A549 (cell line): ENCODE measurements around the gene KATNAL1.
"Not testable (repeated sequence)": the region's sequence is repeated elsewhere in the genome, so short reads cannot be mapped to it uniquely, and the experiment has no call there.

Experiments
- CEBPB ChIP-seq, 2 experiments: fragments of >200 bp in 1 of 2; sonication (Bioruptor Twin) in 1 of 2; formaldehyde crosslinking in 1 of 2; IDR thresholded peaks; 2 replicates each; pipeline ENCODE4 v1.6.1; 2012 to 2016
- CHD2 ChIP-seq: fragments of 150-350 bp; IDR thresholded peaks from 2 replicates; pipeline ENCODE4 v1.6.1; 2014; ENCODE audit warnings: low read length; ENCODE audit not compliant: partially characterized antibody
- ESRRA ChIP-seq: fragments of 150-350 bp; IDR thresholded peaks from 2 replicates; pipeline ENCODE4 v1.6.1; 2014; ENCODE audit warnings: mild to moderate bottlenecking, low read length, borderline replicate concordance
- PHF8 ChIP-seq: fragments of 200-600 bp; sonication (generic); IDR thresholded peaks from 2 replicates; pipeline ENCODE4 v1.6.1; 2016; ENCODE audit warnings: low read depth, mild to moderate bottlenecking, antibody characterized with exemption, moderate library complexity, borderline replicate concordance
- SMC3 ChIP-seq: fragments of >200 bp; sonication (Bioruptor Twin); formaldehyde crosslinking; IDR thresholded peaks from 3 replicates; pipeline ENCODE4 v1.6.1; 2018; ENCODE audit warnings: inconsistent platforms
- TF ChIP-seq, protein P1 (sequence below): fragments of >200 bp; sonication (Bioruptor Twin); formaldehyde crosslinking; IDR thresholded peaks from 3 replicates; pipeline ENCODE4 v1.5.1; 2016
- TF ChIP-seq, protein P2 (sequence below): fragments of 450-650 bp; IDR thresholded peaks from 2 replicates; pipeline ENCODE4 v1.6.1; 2014; ENCODE audit warnings: antibody characterized with exemption
- TF ChIP-seq, protein P3 (sequence below): IDR thresholded peaks from 2 replicates; pipeline ENCODE4 v1.6.1; 2012

DNA sequence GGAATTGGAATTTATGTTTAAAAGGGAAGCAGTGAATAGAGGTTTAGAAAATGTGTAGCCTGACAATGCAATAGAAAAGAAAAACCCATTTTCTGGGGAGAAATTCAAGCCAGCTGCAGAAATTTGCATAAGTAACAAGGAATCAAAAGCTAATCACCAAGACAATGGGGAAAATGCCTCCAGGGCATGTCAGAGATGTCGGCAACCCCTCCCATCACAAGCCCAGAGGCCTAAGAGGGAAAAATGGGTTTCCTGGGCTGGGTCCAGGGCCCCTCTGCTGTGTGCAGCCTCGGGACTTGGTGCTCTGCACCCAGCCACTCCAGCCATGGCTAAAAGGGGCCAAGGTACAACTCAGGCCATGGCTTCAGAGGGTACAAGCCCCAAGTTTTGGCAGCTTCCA is 21.3 kb downstream of the KATNAL1 start:
- TF ChIP-seq, protein P1, sequence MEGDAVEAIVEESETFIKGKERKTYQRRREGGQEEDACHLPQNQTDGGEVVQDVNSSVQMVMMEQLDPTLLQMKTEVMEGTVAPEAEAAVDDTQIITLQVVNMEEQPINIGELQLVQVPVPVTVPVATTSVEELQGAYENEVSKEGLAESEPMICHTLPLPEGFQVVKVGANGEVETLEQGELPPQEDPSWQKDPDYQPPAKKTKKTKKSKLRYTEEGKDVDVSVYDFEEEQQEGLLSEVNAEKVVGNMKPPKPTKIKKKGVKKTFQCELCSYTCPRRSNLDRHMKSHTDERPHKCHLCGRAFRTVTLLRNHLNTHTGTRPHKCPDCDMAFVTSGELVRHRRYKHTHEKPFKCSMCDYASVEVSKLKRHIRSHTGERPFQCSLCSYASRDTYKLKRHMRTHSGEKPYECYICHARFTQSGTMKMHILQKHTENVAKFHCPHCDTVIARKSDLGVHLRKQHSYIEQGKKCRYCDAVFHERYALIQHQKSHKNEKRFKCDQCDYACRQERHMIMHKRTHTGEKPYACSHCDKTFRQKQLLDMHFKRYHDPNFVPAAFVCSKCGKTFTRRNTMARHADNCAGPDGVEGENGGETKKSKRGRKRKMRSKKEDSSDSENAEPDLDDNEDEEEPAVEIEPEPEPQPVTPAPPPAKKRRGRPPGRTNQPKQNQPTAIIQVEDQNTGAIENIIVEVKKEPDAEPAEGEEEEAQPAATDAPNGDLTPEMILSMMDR: not testable (repeated sequence)
- not testable (repeated sequence) for TF ChIP-seq CHD2; SMC3; CEBPB (IDR thresholded peaks at IDR 0.05); PHF8; ESRRA
- TF ChIP-seq, protein P2, sequence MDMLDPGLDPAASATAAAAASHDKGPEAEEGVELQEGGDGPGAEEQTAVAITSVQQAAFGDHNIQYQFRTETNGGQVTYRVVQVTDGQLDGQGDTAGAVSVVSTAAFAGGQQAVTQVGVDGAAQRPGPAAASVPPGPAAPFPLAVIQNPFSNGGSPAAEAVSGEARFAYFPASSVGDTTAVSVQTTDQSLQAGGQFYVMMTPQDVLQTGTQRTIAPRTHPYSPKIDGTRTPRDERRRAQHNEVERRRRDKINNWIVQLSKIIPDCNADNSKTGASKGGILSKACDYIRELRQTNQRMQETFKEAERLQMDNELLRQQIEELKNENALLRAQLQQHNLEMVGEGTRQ: not testable (repeated sequence)
- TF ChIP-seq, protein P3, sequence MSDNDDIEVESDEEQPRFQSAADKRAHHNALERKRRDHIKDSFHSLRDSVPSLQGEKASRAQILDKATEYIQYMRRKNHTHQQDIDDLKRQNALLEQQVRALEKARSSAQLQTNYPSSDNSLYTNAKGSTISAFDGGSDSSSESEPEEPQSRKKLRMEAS: not testable (repeated sequence)
